Endothelial cell of umbilical vein (primary cell): ENCODE results near the gene VLDLR. TPM values are rescaled to one million over a fixed set of nuclear protein-coding genes. Genes with fewer than 3 reads are reported as not detected.

Source experiments
- BruUV-seq: library from RNA; stranded (reverse); fragments of 400-500 nt; replicated peaks from 2 replicates; lab custom pipeline; 2021; lab: Mats Ljungman, UMichigan
- CTCF ChIA-PET: fragments of 300-600, 350-600 bp; sonication (Branson Sonifier 250); formaldehyde crosslinking; loops from one replicate; lab custom pipeline; 2021; ENCODE audit warnings: antibody characterized with exemption, inconsistent platforms; lab: Charles Lee
- POLR2A ChIA-PET: fragments of 300-600, 350-600 bp; sonication (Branson Sonifier 250); formaldehyde crosslinking; loops from one replicate; lab custom pipeline; 2021; ENCODE audit warnings: antibody characterized with exemption, inconsistent platforms; lab: Charles Lee
- DNase-seq: peaks from one replicate; pipeline ENCODE4 v3.0.0-alpha.2; 2011; ENCODE audit warnings: low read depth, low spot score
- FAIRE-seq: peaks from 2 replicates; lab custom pipeline; 2011; peaks lifted over from hg19 to GRCh38; lab: Jason Lieb, UNC
- H2AFZ ChIP-seq: 2 replicates; pipeline ENCODE4 v1.6.0; 2012; ENCODE audit warnings: low read depth, low read length, control low read depth, inconsistent platforms
- H3K27ac ChIP-seq: 2 replicates; pipeline ENCODE4 v1.5.1; 2011; ENCODE audit warnings: low read depth, mild to moderate bottlenecking, control low read depth, low read length, moderate library complexity; ENCODE audit not compliant: insufficient read depth
- H3K27me3 ChIP-seq, 2 experiments: 2 replicates each; pipeline versions ENCODE4 v1.6.0 to v1.6.1; 2011; ENCODE audit warnings: low read length in 2 of 2, mixed read lengths in 1 of 2; ENCODE audit not compliant: control insufficient read depth in 2 of 2, insufficient read depth in 2 of 2
- H3K36me3 ChIP-seq, 2 experiments: 2 replicates in 1 of 2; 3 replicates in 1 of 2; pipeline ENCODE4 v1.5.1; 2011; ENCODE audit warnings: low read length in 2 of 2, mild to moderate bottlenecking in 1 of 2, moderate library complexity in 1 of 2; ENCODE audit not compliant: control insufficient read depth in 2 of 2, insufficient read depth in 2 of 2; ENCODE audit errors: extremely low read depth in 1 of 2
- H3K4me1 ChIP-seq: 3 replicates; pipeline ENCODE4 v1.5.1; 2011; ENCODE audit warnings: mild to moderate bottlenecking, low read length; ENCODE audit not compliant: control insufficient read depth, insufficient read depth; ENCODE audit errors: extremely low read depth
- H3K4me2 ChIP-seq: 2 replicates; pipeline ENCODE4 v1.6.1; 2011; ENCODE audit warnings: low read length, control low read depth, mixed read lengths; ENCODE audit not compliant: insufficient read depth
- H3K4me3 ChIP-seq, 3 experiments: fragments of 200-600 bp in 1 of 3; sonication (generic), shearing (Covaris generic) in 1 of 3; replicated peaks in 1 of 3; 2 replicates each; pipeline ENCODE4 v1.5.1; 2011 to 2016; ENCODE audit warnings: control low read depth in 3 of 3, low read length in 3 of 3, mild to moderate bottlenecking in 2 of 3, inconsistent platforms in 1 of 3, low read depth in 1 of 3, moderate library complexity in 1 of 3; ENCODE audit not compliant: insufficient read depth in 1 of 3
- H3K79me2 ChIP-seq: 2 replicates; pipeline ENCODE4 v1.6.0; 2012; ENCODE audit warnings: low read length, inconsistent platforms; ENCODE audit not compliant: control insufficient read depth, insufficient read depth
- H3K9ac ChIP-seq: replicated peaks from 2 replicates; pipeline ENCODE3; 2011; ENCODE audit warnings: low read length, control low read depth; ENCODE audit not compliant: insufficient read depth; ENCODE audit errors: extremely low read depth
- H3K9me1 ChIP-seq: replicated peaks from 3 replicates; pipeline ENCODE4 v1.6.0; 2011; ENCODE audit warnings: mild to moderate bottlenecking, low read length; ENCODE audit not compliant: control insufficient read depth, insufficient read depth; ENCODE audit errors: extremely low read depth
- H3K9me3 ChIP-seq: replicated peaks from 2 replicates; pipeline ENCODE4 v1.5.1; 2012; ENCODE audit warnings: low read length, inconsistent platforms; ENCODE audit not compliant: control insufficient read depth, insufficient read depth
- H4K20me1 ChIP-seq: replicated peaks from 2 replicates; pipeline ENCODE3; 2011; ENCODE audit warnings: mild to moderate bottlenecking, low read length; ENCODE audit not compliant: control insufficient read depth, insufficient read depth; ENCODE audit errors: extremely low read depth
- CTCF ChIP-seq, 2 donors: IDR thresholded peaks; 1 replicate in 1 of 2; 2 replicates in 1 of 2; pipeline ENCODE4 v1.5.1; 2011; ENCODE audit warnings: low read length in 2 of 2, mild to moderate bottlenecking in 2 of 2, moderate library complexity in 2 of 2, control low read depth in 1 of 2, inconsistent platforms in 1 of 2, low read depth in 1 of 2; ENCODE audit not compliant: insufficient read depth in 1 of 2; ENCODE audit errors: extremely low read depth in 1 of 2
- EZH2 ChIP-seq: IDR thresholded peaks from 2 replicates; pipeline ENCODE4 v1.6.1; 2012; ENCODE audit warnings: borderline replicate concordance, low read depth, mild to moderate bottlenecking, moderate library complexity, low read length, inconsistent platforms; ENCODE audit not compliant: severe bottlenecking
- FOS ChIP-seq: IDR thresholded peaks from 2 replicates; pipeline ENCODE4 v1.6.1; 2011; ENCODE audit warnings: mild to moderate bottlenecking, low read length, moderate library complexity, borderline replicate concordance; ENCODE audit not compliant: insufficient read depth
- GATA2 ChIP-seq: IDR thresholded peaks from 2 replicates; pipeline ENCODE4 v1.7.0; 2011; ENCODE audit warnings: low read depth, mild to moderate bottlenecking, moderate library complexity, mixed read lengths, low read length; ENCODE audit not compliant: insufficient read length, insufficient read depth
- JUN ChIP-seq: IDR thresholded peaks from 2 replicates; pipeline ENCODE4 v1.6.1; 2011; ENCODE audit warnings: borderline replicate concordance, low read depth; ENCODE audit not compliant: insufficient read length, insufficient read depth
- MYC ChIP-seq: IDR thresholded peaks from one replicate; pipeline ENCODE4 v1.6.1; 2011; ENCODE audit warnings: mild to moderate bottlenecking, low read depth, low read length
- POLR2A ChIP-seq: IDR thresholded peaks from 2 replicates; pipeline ENCODE4 v1.6.1; 2012; ENCODE audit warnings: low read depth, mild to moderate bottlenecking, control low read depth, low read length
- POLR2AphosphoS5 ChIP-seq: IDR thresholded peaks from 2 replicates; pipeline ENCODE4 v1.6.1; 2012; ENCODE audit warnings: low read depth, mild to moderate bottlenecking, control low read depth, low read length, moderate library complexity; ENCODE audit not compliant: insufficient read depth
- dilution Hi-C: fragments of 300-500 bp; cut with MboI; formaldehyde crosslinking; loops from one replicate; pipeline ENCODE4 v1.15.0; 2019; ENCODE audit warnings: low sequenced_read_pairs; ENCODE audit not compliant: extremely low pct_ligation_motif_present
- intact Hi-C: fragments of 100-400 bp; cut with micrococcal nuclease; formaldehyde crosslinking; loops from one replicate; pipeline ENCODE4 v1.10.0; 2022
- polyA plus RNA-seq, 4 experiments: library from polyadenylated mRNA; depleted of rRNA in 3 of 4; stranded (reverse) in 3 of 4; unstranded in 1 of 4; fragments of >200 nt; gene quantifications; 2 replicates each; pipeline versions ENCODE4 v1.2.1 to v1.2.3, GENCODE V29; 2011 to 2012; ENCODE audit warnings: missing spikeins in 1 of 4
- total RNA-seq: library from RNA; stranded (reverse); gene quantifications from 2 replicates; pipeline ENCODE4 v1.2.3, GENCODE V29; 2021
- TF ChIP-seq, protein P1 (sequence below): IDR thresholded peaks from 2 replicates; pipeline ENCODE4 v1.6.1; 2011; ENCODE audit not compliant: insufficient read depth, insufficient read length

The VLDLR gene
- total and polyA plus RNA-seq, 2 donors (not counting 3 experiments of a cell fraction or from before 2014, with no cell fraction given) = 0.47 to 2.5 TPM

- DNase-seq (no peak), FAIRE-seq (no peak)
- Histone ChIP-seq H4K20me1 (no peaks in the 10 kb centered on the region), H3K4me2 (no peak overlapping the region), H3K27me3 (peaks cover 13 to 16% of the 10 kb centered on the region in 2 experiments), H3K36me3 (no peaks in the 10 kb centered on the region), H3K9me3 (no peaks in the 10 kb centered on the region), H3K4me3 (no peak overlapping the region), H3K9ac (no peak overlapping the region), H3K4me1 (no peaks in the 10 kb centered on the region), H3K9me1 (no peaks in the 10 kb centered on the region), H3K27ac (no peak overlapping the region), H3K79me2 (no peaks in the 10 kb centered on the region), H2AFZ (no peak overlapping the region)
- intact Hi-C loops = no loop called here
- CTCF ChIA-PET = interaction anchor here (1.6 kb wide), 1 partner anchor 12 kb away, joined by 4 read pairs; no protein-coding TSS in a partner anchor
- TF ChIP-seq, protein P1, sequence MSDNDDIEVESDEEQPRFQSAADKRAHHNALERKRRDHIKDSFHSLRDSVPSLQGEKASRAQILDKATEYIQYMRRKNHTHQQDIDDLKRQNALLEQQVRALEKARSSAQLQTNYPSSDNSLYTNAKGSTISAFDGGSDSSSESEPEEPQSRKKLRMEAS = no peak
- TF ChIP-seq MYC = no peak
- no peak for TF ChIP-seq POLR2A
- no peak for TF ChIP-seq POLR2AphosphoS5
- TF ChIP-seq CTCF (IDR thresholded peaks at IDR 0.05; ENCODE audit: extremely low read depth in 1 of 2, insufficient read depth in 1 of 2, low read depth in 1 of 2, low read length in 2 of 2) = no peak
- TF ChIP-seq GATA2 = no peak
- TF ChIP-seq JUN = no peak
- TF ChIP-seq FOS = no peak
- no peak for TF ChIP-seq EZH2
- no TSS peak for BruUV-seq
- dilution Hi-C loops = no loop called here
- POLR2A ChIA-PET = no interaction called here
Observed at GRCh38 chr9:2630158-2630557, 8.6 kb downstream of the VLDLR start.
